Endothelial cell of umbilical vein (primary cell): ENCODE data around the gene EPSTI1. TPM values are rescaled to one million over a fixed set of nuclear protein-coding genes. Genes with fewer than 3 reads are reported as not detected.

ENCODE experiments used
- BruUV-seq: library from RNA; stranded (reverse); fragments of 400-500 nt; replicated peaks from 2 replicates; lab custom pipeline; 2021; lab: Mats Ljungman, UMichigan
- CTCF ChIA-PET: fragments of 300-600, 350-600 bp; sonication (Branson Sonifier 250); formaldehyde crosslinking; loops from one replicate; lab custom pipeline; 2021; ENCODE audit warnings: antibody characterized with exemption, inconsistent platforms; lab: Charles Lee
- POLR2A ChIA-PET: fragments of 300-600, 350-600 bp; sonication (Branson Sonifier 250); formaldehyde crosslinking; loops from one replicate; lab custom pipeline; 2021; ENCODE audit warnings: antibody characterized with exemption, inconsistent platforms; lab: Charles Lee
- DNase-seq: peaks from one replicate; pipeline ENCODE4 v3.0.0-alpha.2; 2011; ENCODE audit warnings: low read depth, low spot score
- FAIRE-seq: peaks from 2 replicates; lab custom pipeline; 2011; peaks lifted over from hg19 to GRCh38; lab: Jason Lieb, UNC
- H2AFZ ChIP-seq: 2 replicates; pipeline ENCODE4 v1.6.0; 2012; ENCODE audit warnings: low read depth, low read length, control low read depth, inconsistent platforms
- H3K27ac ChIP-seq: 2 replicates; pipeline ENCODE4 v1.5.1; 2011; ENCODE audit warnings: low read depth, mild to moderate bottlenecking, control low read depth, low read length, moderate library complexity; ENCODE audit not compliant: insufficient read depth
- H3K27me3 ChIP-seq, 2 experiments: 2 replicates each; pipeline versions ENCODE4 v1.6.0 to v1.6.1; 2011; ENCODE audit warnings: low read length in 2 of 2, mixed read lengths in 1 of 2; ENCODE audit not compliant: control insufficient read depth in 2 of 2, insufficient read depth in 2 of 2
- H3K36me3 ChIP-seq, 2 experiments: 2 replicates in 1 of 2; 3 replicates in 1 of 2; pipeline ENCODE4 v1.5.1; 2011; ENCODE audit warnings: low read length in 2 of 2, mild to moderate bottlenecking in 1 of 2, moderate library complexity in 1 of 2; ENCODE audit not compliant: control insufficient read depth in 2 of 2, insufficient read depth in 2 of 2; ENCODE audit errors: extremely low read depth in 1 of 2
- H3K4me1 ChIP-seq: 3 replicates; pipeline ENCODE4 v1.5.1; 2011; ENCODE audit warnings: mild to moderate bottlenecking, low read length; ENCODE audit not compliant: control insufficient read depth, insufficient read depth; ENCODE audit errors: extremely low read depth
- H3K4me2 ChIP-seq: 2 replicates; pipeline ENCODE4 v1.6.1; 2011; ENCODE audit warnings: low read length, control low read depth, mixed read lengths; ENCODE audit not compliant: insufficient read depth
- H3K4me3 ChIP-seq, 3 experiments: fragments of 200-600 bp in 1 of 3; sonication (generic), shearing (Covaris generic) in 1 of 3; replicated peaks in 1 of 3; 2 replicates each; pipeline ENCODE4 v1.5.1; 2011 to 2016; ENCODE audit warnings: control low read depth in 3 of 3, low read length in 3 of 3, mild to moderate bottlenecking in 2 of 3, inconsistent platforms in 1 of 3, low read depth in 1 of 3, moderate library complexity in 1 of 3; ENCODE audit not compliant: insufficient read depth in 1 of 3
- H3K79me2 ChIP-seq: 2 replicates; pipeline ENCODE4 v1.6.0; 2012; ENCODE audit warnings: low read length, inconsistent platforms; ENCODE audit not compliant: control insufficient read depth, insufficient read depth
- H3K9ac ChIP-seq: replicated peaks from 2 replicates; pipeline ENCODE3; 2011; ENCODE audit warnings: low read length, control low read depth; ENCODE audit not compliant: insufficient read depth; ENCODE audit errors: extremely low read depth
- H3K9me1 ChIP-seq: replicated peaks from 3 replicates; pipeline ENCODE4 v1.6.0; 2011; ENCODE audit warnings: mild to moderate bottlenecking, low read length; ENCODE audit not compliant: control insufficient read depth, insufficient read depth; ENCODE audit errors: extremely low read depth
- H3K9me3 ChIP-seq: replicated peaks from 2 replicates; pipeline ENCODE4 v1.5.1; 2012; ENCODE audit warnings: low read length, inconsistent platforms; ENCODE audit not compliant: control insufficient read depth, insufficient read depth
- H4K20me1 ChIP-seq: replicated peaks from 2 replicates; pipeline ENCODE3; 2011; ENCODE audit warnings: mild to moderate bottlenecking, low read length; ENCODE audit not compliant: control insufficient read depth, insufficient read depth; ENCODE audit errors: extremely low read depth
- EZH2 ChIP-seq: IDR thresholded peaks from 2 replicates; pipeline ENCODE4 v1.6.1; 2012; ENCODE audit warnings: borderline replicate concordance, low read depth, mild to moderate bottlenecking, moderate library complexity, low read length, inconsistent platforms; ENCODE audit not compliant: severe bottlenecking
- FOS ChIP-seq: IDR thresholded peaks from 2 replicates; pipeline ENCODE4 v1.6.1; 2011; ENCODE audit warnings: mild to moderate bottlenecking, low read length, moderate library complexity, borderline replicate concordance; ENCODE audit not compliant: insufficient read depth
- GATA2 ChIP-seq: IDR thresholded peaks from 2 replicates; pipeline ENCODE4 v1.7.0; 2011; ENCODE audit warnings: low read depth, mild to moderate bottlenecking, moderate library complexity, mixed read lengths, low read length; ENCODE audit not compliant: insufficient read length, insufficient read depth
- JUN ChIP-seq: IDR thresholded peaks from 2 replicates; pipeline ENCODE4 v1.6.1; 2011; ENCODE audit warnings: borderline replicate concordance, low read depth; ENCODE audit not compliant: insufficient read length, insufficient read depth
- MYC ChIP-seq: IDR thresholded peaks from one replicate; pipeline ENCODE4 v1.6.1; 2011; ENCODE audit warnings: mild to moderate bottlenecking, low read depth, low read length
- POLR2A ChIP-seq: IDR thresholded peaks from 2 replicates; pipeline ENCODE4 v1.6.1; 2012; ENCODE audit warnings: low read depth, mild to moderate bottlenecking, control low read depth, low read length
- POLR2AphosphoS5 ChIP-seq: IDR thresholded peaks from 2 replicates; pipeline ENCODE4 v1.6.1; 2012; ENCODE audit warnings: low read depth, mild to moderate bottlenecking, control low read depth, low read length, moderate library complexity; ENCODE audit not compliant: insufficient read depth
- dilution Hi-C: fragments of 300-500 bp; cut with MboI; formaldehyde crosslinking; loops from one replicate; pipeline ENCODE4 v1.15.0; 2019; ENCODE audit warnings: low sequenced_read_pairs; ENCODE audit not compliant: extremely low pct_ligation_motif_present
- intact Hi-C: fragments of 100-400 bp; cut with micrococcal nuclease; formaldehyde crosslinking; loops from one replicate; pipeline ENCODE4 v1.10.0; 2022
- polyA plus RNA-seq, 4 experiments: library from polyadenylated mRNA; depleted of rRNA in 3 of 4; stranded (reverse) in 3 of 4; unstranded in 1 of 4; fragments of >200 nt; gene quantifications; 2 replicates each; pipeline versions ENCODE4 v1.2.1 to v1.2.3, GENCODE V29; 2011 to 2012; ENCODE audit warnings: missing spikeins in 1 of 4
- total RNA-seq: library from RNA; stranded (reverse); gene quantifications from 2 replicates; pipeline ENCODE4 v1.2.3, GENCODE V29; 2021
- TF ChIP-seq, protein P1 (sequence below), 2 donors: IDR thresholded peaks; 1 replicate in 1 of 2; 2 replicates in 1 of 2; pipeline ENCODE4 v1.5.1; 2011; ENCODE audit warnings: low read length in 2 of 2, mild to moderate bottlenecking in 2 of 2, moderate library complexity in 2 of 2, control low read depth in 1 of 2, inconsistent platforms in 1 of 2, low read depth in 1 of 2; ENCODE audit not compliant: insufficient read depth in 1 of 2; ENCODE audit errors: extremely low read depth in 1 of 2
- TF ChIP-seq, protein P2 (sequence below): IDR thresholded peaks from 2 replicates; pipeline ENCODE4 v1.6.1; 2011; ENCODE audit not compliant: insufficient read depth, insufficient read length

Gene EPSTI1
- total and polyA plus RNA-seq, 2 donors (not counting 3 experiments of a cell fraction or from before 2014, with no cell fraction given), result 0.77 to 3.1 TPM

GRCh38 chr13:43039966-43040365 is 47.9 kb upstream of the EPSTI1 start:
- dilution Hi-C loops (no loop called here), intact Hi-C loops (no loop called here)
- Histone ChIP-seq H3K9me1 (no peaks in the 10 kb centered on the region), H3K9ac (no peak overlapping the region), H3K27me3 (no peaks in the 10 kb centered on the region), H3K9me3 (no peaks in the 10 kb centered on the region), H3K79me2 (peaks cover 32% of the 10 kb centered on the region), H3K4me1 (no peaks in the 10 kb centered on the region), H3K36me3 (no peaks in the 10 kb centered on the region), H4K20me1 (peaks cover 2% of the 10 kb centered on the region), H3K4me3 (no peak overlapping the region), H2AFZ (no peak overlapping the region), H3K27ac (no peak overlapping the region), H3K4me2 (no peak overlapping the region)
- no peak for FAIRE-seq
- ChIA-PET CTCF (no interaction called here), POLR2A (no interaction called here)
- DNase-seq, result no peak
- no peak for TF ChIP-seq GATA2
- TF ChIP-seq, protein P1, sequence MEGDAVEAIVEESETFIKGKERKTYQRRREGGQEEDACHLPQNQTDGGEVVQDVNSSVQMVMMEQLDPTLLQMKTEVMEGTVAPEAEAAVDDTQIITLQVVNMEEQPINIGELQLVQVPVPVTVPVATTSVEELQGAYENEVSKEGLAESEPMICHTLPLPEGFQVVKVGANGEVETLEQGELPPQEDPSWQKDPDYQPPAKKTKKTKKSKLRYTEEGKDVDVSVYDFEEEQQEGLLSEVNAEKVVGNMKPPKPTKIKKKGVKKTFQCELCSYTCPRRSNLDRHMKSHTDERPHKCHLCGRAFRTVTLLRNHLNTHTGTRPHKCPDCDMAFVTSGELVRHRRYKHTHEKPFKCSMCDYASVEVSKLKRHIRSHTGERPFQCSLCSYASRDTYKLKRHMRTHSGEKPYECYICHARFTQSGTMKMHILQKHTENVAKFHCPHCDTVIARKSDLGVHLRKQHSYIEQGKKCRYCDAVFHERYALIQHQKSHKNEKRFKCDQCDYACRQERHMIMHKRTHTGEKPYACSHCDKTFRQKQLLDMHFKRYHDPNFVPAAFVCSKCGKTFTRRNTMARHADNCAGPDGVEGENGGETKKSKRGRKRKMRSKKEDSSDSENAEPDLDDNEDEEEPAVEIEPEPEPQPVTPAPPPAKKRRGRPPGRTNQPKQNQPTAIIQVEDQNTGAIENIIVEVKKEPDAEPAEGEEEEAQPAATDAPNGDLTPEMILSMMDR (IDR thresholded peaks at IDR 0.05; ENCODE audit: extremely low read depth in 1 of 2, insufficient read depth in 1 of 2, low read depth in 1 of 2, low read length in 2 of 2), result no peak
- TF ChIP-seq EZH2, result no peak
- no peak for TF ChIP-seq POLR2AphosphoS5
- no peak for TF ChIP-seq FOS
- TF ChIP-seq JUN, result no peak
- no peak for TF ChIP-seq POLR2A
- TF ChIP-seq MYC, result no peak
- TF ChIP-seq, protein P2, sequence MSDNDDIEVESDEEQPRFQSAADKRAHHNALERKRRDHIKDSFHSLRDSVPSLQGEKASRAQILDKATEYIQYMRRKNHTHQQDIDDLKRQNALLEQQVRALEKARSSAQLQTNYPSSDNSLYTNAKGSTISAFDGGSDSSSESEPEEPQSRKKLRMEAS, result no peak
- BruUV-seq, result no TSS peak
